DMS153 (cell line): Measurements from ENCODE around the gene AASS.

ENCODE experiments used
- DNase-seq: peaks from one replicate; lab custom pipeline; 2025; lab: John Stamatoyannopoulos, UW

AASS gene

GRCh38 chr7:122038904-122039303 lies 105.1 kb downstream of the AASS start:
- DNase-seq = no peak

- no peak for DNase-seq
Measured at GRCh38 chr7:122038134-122038533, 105.9 kb downstream of the AASS start.

- DNase-seq = no peak
Measured at GRCh38 chr7:122035876-122036275, 108.2 kb downstream of the AASS start.

- no peak for DNase-seq
Measured at GRCh38 chr7:122033641-122034040, 110.4 kb downstream of the AASS start.

GRCh38 chr7:122027058-122027457 lies 117.0 kb downstream of the AASS start:
- no peak for DNase-seq
